Endothelial cell (in vitro differentiated cells): ENCODE measurements around the gene CTTNBP2. TPM values are rescaled to one million over a fixed set of nuclear protein-coding genes. Genes with fewer than 3 reads are reported as not detected.

Experiments used
- DNase-seq: peaks from one replicate; pipeline ENCODE4 v3.0.0; 2021; ENCODE audit warnings: low spot score
- H3K27ac Mint-ChIP-seq: one replicate; pipeline ENCODE4 v1.8.0; 2021; ENCODE audit warnings: mixed read lengths, inconsistent platforms; ENCODE audit not compliant: unreplicated experiment
- H3K27me3 Mint-ChIP-seq: one replicate; pipeline ENCODE4 v1.8.0; 2021; ENCODE audit warnings: mild to moderate bottlenecking, moderate library complexity, mixed read lengths, inconsistent platforms; ENCODE audit not compliant: unreplicated experiment
- H3K36me3 Mint-ChIP-seq: one replicate; pipeline ENCODE4 v1.8.0; 2021; ENCODE audit warnings: mild to moderate bottlenecking, low read depth, mixed read lengths, inconsistent platforms; ENCODE audit not compliant: unreplicated experiment
- H3K4me1 Mint-ChIP-seq: one replicate; pipeline ENCODE4 v1.8.0; 2021; ENCODE audit warnings: mild to moderate bottlenecking, mixed read lengths, inconsistent platforms; ENCODE audit not compliant: unreplicated experiment
- H3K4me3 Mint-ChIP-seq: one replicate; pipeline ENCODE4 v1.8.0; 2021; ENCODE audit warnings: mild to moderate bottlenecking, mixed read lengths, inconsistent platforms; ENCODE audit not compliant: unreplicated experiment
- H3K9me3 Mint-ChIP-seq: one replicate; pipeline ENCODE4 v1.8.0; 2021; ENCODE audit warnings: mixed read lengths, inconsistent platforms; ENCODE audit not compliant: unreplicated experiment
- total RNA-seq: library from RNA; stranded (reverse); fragmentation: NEBNext Ultra II Directional; extraction: Animal tissue kit (Norgen Biotek cat#: 25700); gene quantifications from one replicate; pipeline ENCODE4 v1.2.1, GENCODE V29; 2021; ENCODE audit not compliant: unreplicated experiment
- TF ChIP-seq, protein P1 (sequence below): fragments of 200-600 bp; sonication (generic); IDR thresholded peaks from one replicate; pipeline ENCODE4 v1.5.0; 2021; ENCODE audit warnings: antibody characterized with exemption; ENCODE audit not compliant: unreplicated experiment

CTTNBP2 gene
- total RNA-seq, 1 donor from 2014 or later, result 24.4 TPM

DNA sequence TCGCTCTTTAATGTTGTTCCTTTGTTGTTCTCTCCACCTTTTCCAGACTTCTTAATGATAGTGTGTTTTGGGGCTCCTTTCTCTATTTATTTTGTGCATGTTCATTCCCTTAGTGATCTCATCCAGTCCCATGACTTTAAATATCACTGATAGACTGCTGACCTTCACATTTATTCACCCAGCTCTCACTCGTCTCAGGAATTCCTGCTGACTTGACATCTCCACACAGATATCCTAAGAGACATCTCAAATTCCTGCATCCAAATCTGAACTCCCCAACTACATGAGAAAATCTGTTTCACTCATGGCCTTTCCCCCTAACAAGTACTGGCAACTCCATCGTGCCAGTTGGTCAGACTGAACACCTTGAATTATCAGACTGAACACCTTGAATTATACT, 111.2 kb downstream of the CTTNBP2 start:
- Mint-ChIP-seq H3K36me3 (peaks cover 13% of the 10 kb centered on the region), H3K4me1 (peaks cover 6% of the 10 kb centered on the region), H3K27ac (no peak overlapping the region), H3K9me3 (no peaks in the 10 kb centered on the region), H3K27me3 (no peaks in the 10 kb centered on the region), H3K4me3 (no peak overlapping the region)
- no peak for DNase-seq
- TF ChIP-seq, protein P1, sequence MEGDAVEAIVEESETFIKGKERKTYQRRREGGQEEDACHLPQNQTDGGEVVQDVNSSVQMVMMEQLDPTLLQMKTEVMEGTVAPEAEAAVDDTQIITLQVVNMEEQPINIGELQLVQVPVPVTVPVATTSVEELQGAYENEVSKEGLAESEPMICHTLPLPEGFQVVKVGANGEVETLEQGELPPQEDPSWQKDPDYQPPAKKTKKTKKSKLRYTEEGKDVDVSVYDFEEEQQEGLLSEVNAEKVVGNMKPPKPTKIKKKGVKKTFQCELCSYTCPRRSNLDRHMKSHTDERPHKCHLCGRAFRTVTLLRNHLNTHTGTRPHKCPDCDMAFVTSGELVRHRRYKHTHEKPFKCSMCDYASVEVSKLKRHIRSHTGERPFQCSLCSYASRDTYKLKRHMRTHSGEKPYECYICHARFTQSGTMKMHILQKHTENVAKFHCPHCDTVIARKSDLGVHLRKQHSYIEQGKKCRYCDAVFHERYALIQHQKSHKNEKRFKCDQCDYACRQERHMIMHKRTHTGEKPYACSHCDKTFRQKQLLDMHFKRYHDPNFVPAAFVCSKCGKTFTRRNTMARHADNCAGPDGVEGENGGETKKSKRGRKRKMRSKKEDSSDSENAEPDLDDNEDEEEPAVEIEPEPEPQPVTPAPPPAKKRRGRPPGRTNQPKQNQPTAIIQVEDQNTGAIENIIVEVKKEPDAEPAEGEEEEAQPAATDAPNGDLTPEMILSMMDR, result no peak

DNA sequence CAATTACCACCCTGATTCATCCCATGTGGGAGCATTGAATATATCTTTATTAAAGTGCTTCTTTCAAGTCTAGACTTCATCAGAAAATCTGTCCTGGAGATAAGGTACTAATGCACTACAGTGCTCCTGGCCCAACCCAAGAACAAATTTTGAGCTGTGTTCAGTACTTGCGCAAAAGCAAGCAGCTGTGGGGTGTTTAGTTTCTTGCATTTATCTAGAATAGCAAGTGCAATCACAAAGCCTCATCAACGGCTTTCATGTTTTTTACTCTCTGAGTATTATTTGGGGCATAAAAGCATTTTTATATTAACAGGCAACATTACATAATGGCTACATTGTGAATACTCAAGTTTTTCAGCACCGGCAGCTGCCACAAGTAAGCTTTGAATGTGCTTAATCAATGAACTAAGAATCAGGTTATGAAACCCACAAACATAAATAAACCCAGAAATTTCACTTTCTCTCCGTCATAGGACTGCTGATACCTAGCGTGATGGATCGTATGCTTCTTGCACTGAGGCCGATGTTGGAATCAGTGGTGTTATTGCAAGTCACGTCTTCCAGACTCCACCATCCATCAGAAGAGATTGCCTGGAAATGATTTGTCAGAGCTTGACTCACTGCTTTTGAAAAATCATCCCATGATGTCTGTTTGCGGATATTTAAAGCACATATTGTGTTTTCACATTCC, 113.1 kb downstream of the CTTNBP2 start:
- peaks cover 6% of the 10 kb centered on the region for H3K4me1 Mint-ChIP-seq
- H3K27ac Mint-ChIP-seq, result no peak overlapping the region
- peaks cover 11% of the 10 kb centered on the region for H3K36me3 Mint-ChIP-seq
- H3K9me3 Mint-ChIP-seq, result no peaks in the 10 kb centered on the region
- no peak for DNase-seq
- H3K27me3 Mint-ChIP-seq, result peaks cover 2% of the 10 kb centered on the region
- no peak overlapping the region for H3K4me3 Mint-ChIP-seq
- TF ChIP-seq, protein P1, result no peak

DNA sequence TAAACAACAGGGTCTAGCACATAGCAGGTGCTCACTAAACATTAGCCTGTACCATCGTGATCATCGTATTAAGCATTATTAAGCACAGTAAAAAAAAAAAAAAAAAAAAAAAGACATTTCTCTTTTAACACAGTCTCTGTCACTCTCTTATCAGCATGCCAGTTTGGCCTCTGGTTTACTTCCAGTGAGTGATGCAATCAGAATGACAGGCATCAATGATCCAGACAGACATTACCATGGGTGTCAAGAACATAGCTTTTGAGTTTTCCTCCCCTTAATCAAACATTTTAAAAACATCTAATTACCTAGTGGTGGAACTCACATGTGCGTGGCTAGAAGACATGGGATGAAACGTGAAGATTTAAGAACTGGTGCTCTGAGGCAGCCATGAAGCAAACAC, 115.8 kb downstream of the CTTNBP2 start:
- TF ChIP-seq, protein P1, result no peak
- H3K4me3 Mint-ChIP-seq, result no peak overlapping the region
- H3K9me3 Mint-ChIP-seq, result no peaks in the 10 kb centered on the region
- peaks cover 2% of the 10 kb centered on the region for H3K27me3 Mint-ChIP-seq
- no peak overlapping the region for H3K27ac Mint-ChIP-seq
- DNase-seq, result no peak
- H3K36me3 Mint-ChIP-seq, result peaks cover 3% of the 10 kb centered on the region
- H3K4me1 Mint-ChIP-seq, result peaks cover 1% of the 10 kb centered on the region

DNA sequence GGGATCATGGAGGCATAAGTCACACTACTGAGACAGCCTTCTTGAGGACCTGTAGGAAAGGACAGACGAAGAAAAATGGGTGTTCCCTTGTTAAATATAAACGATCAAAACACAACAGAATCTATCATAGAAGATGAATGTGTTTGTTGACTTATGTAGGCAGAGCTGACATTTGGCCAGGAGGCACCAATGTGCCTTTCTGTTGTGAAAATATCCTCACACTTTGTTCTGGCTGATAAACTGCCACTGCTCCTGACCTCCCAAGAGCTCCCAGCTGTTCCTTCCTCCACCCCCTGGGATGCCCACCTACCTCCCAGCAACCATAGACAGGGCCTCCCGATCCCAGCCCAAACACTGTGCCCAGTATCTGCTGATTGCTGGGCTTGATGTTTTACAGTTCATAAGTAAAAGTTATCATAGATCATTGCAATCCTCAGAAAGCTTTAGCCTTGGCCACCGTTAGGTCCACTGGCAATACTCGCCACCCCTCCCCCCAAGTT, 116.6 kb downstream of the CTTNBP2 start:
- H3K27ac Mint-ChIP-seq, result no peak overlapping the region
- no peak for DNase-seq
- peaks cover 2% of the 10 kb centered on the region for H3K36me3 Mint-ChIP-seq
- H3K27me3 Mint-ChIP-seq, result peaks cover 2% of the 10 kb centered on the region
- TF ChIP-seq, protein P1, result no peak
- no peak overlapping the region for H3K4me3 Mint-ChIP-seq
- no peaks in the 10 kb centered on the region for H3K4me1 Mint-ChIP-seq
- H3K9me3 Mint-ChIP-seq, result no peaks in the 10 kb centered on the region

DNA sequence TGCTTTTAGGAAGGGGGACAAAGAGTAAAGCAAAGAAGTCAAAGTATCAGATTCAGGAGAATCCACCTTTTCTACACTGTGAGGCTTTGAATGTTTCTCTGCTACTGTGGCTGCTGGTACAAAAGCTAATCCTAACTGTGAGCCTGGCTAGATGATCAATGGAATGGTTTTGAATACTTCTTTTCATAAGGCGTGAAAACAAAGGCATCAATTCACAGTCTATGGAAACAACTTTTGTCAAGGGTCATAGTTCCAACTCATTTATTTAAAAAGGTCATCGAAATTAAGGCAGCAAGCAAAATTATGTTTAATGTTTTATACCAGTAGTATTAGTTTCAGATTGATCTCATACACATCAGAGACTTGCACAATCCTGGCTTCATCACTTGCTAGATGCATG, 118.1 kb downstream of the CTTNBP2 start:
- H3K4me1 Mint-ChIP-seq, result no peaks in the 10 kb centered on the region

More for the DNA sequence above, 118.1 kb downstream of the CTTNBP2 start:
- Mint-ChIP-seq H3K27me3 (peaks cover 2% of the 10 kb centered on the region), H3K27ac (no peak overlapping the region), H3K9me3 (no peaks in the 10 kb centered on the region), H3K4me3 (no peak overlapping the region), H3K36me3 (peaks cover 2% of the 10 kb centered on the region)
- TF ChIP-seq, protein P1, result no peak
- DNase-seq, result no peak
